IPS-18c (cell line): ENCODE data around the gene DDX17.
"Not testable (repeated sequence)": the region's sequence is repeated elsewhere in the genome, so short reads cannot be mapped to it uniquely, and the experiment has no call there.

ENCODE experiments used
- H3K4me3 ChIP-seq: 2 replicates; pipeline ENCODE4 v1.7.0; 2013; ENCODE audit warnings: low read depth, mild to moderate bottlenecking, low read length, moderate library complexity; ENCODE audit not compliant: insufficient read depth
- H3K9me3 ChIP-seq: one replicate; pipeline ENCODE4 v1.6.1; 2013; ENCODE audit warnings: mild to moderate bottlenecking, low read length, moderate library complexity; ENCODE audit not compliant: control insufficient read depth, insufficient read depth

DDX17 gene

GRCh38 chr22:38477585-38477984 lies 28.5 kb downstream of the DDX17 start:
- Histone ChIP-seq H3K9me3 (peaks cover 2% of the 10 kb centered on the region), H3K4me3 (no peak overlapping the region)

DNA sequence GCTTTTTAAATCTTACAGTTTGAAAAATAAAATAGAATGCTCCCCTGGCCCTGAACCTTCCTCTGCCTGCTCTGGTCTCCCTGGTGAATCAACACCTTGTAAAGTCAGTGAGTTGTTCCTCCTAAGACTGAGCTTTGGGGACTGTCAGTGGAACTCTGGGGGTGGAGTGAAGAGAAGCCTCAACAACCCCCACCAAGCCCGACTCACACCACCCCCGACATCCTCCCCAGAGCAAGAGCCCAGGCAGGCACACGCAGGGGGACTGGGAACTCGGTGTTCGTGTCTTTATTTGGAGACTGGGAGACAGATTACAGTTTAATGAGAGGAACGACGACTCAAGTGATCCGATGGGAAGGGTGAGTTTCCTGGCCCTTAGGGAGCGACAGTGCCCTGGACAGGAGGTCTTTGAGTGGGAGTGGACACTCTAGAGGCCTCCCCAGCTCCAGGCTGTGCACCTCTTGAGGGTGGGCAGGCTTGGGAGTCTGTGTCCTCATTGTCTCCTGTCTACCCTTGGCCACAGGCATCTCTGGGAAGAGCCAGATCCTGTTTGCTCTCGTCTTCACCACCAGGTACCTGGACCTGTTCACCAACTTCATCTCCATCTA lies 32.0 kb downstream of the DDX17 start:
- H3K9me3 ChIP-seq, result no peaks in the 10 kb centered on the region
- H3K4me3 ChIP-seq, result no peak overlapping the region

GRCh38 chr22:38471237-38471636 lies 34.9 kb downstream of the DDX17 start:
- H3K4me3 ChIP-seq, result no peak overlapping the region
- H3K9me3 ChIP-seq, result no peaks in the 10 kb centered on the region

GRCh38 chr22:38470179-38470578 lies 35.9 kb downstream of the DDX17 start:
- H3K9me3 ChIP-seq, H3K4me3 ChIP-seq: not testable (repeated sequence)

DNA sequence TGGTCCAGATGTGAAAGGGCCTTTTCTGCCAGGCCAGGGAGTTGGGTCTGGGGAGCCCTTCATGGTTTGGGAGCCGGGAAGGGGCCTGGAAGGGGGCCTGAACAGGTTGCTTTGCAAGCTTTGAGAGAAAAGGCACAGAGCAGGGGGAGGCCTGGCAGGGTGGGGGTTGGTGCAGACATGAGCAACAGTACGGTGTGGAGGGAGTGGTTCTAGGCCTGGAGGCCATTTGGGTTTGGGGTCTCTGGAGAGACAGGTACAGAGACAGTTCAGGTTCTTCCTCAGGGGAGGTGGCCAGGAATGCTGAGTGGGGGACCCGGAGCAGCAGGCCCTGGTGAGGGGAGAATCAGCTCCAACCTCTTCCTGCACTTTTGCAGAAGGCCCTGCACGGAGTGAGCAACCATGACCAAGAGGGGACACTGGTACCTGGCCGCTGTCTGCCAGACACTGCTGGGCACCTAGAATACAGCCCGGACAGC lies 36.8 kb downstream of the DDX17 start:
- H3K4me3 ChIP-seq, result no peak overlapping the region; the same call in 1 of the 2 replicates
- no peaks in the 10 kb centered on the region for H3K9me3 ChIP-seq

DNA sequence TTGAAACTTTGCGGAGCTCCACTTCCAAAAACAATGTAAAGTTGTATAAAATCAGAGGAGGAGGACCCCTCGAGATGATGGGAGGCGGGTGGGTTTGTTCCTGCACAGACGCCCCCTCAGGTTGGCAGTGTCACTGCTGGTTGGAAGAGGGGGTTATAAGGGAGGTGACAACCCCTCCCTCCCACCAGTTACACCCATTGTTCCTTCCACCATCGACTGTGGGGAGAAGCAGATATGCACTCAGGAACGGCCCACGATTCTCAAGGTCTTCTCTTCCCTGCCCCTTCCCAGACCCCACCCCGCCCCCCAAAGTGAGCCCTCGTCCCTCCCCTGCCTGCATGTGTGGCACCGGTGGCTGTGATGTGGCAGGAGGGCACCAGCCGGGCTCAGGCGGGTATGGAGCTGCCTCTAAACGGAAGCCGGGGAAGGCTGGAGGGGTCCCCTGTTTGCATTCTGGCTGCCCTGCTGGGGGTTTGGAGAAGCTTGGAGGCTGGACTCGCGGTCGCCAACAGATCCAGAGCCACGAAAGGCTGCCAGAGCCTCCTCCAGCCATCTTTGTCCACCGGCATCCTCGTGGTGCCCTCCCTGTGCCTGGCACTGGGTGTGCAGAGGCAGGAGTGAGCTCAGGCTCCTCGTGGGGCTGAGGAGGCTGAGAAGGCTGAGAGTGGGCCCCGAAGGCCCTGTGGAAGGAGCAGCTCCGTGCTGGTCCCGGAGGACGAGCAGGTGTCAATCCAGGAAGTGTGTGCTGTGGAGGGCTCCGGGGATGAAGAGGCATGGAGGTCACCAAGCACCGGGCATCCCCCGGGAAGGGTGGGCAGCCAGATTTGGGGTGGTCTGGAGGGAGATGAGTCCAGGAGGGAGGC lies 37.4 kb downstream of the DDX17 start:
- Histone ChIP-seq H3K4me3 (peak overlapping the region; percentile 64), H3K9me3 (no peaks in the 10 kb centered on the region)

- no peaks in the 10 kb centered on the region for H3K9me3 ChIP-seq
- H3K4me3 ChIP-seq, result peak within 1 kb of the TSS; percentile 64
These were observed 38.1 kb downstream of the DDX17 start, which contains the start of gene KDELR3 for GRCh38 chr22:38467904-38468442. Gene KDELR3, plus strand, starts transcription at chr22:38468096. Its CDS starts 138 bp downstream, at chr22:38468234.

- Histone ChIP-seq H3K4me3 (peak overlapping the region; percentile 64), H3K9me3 (no peaks in the 10 kb centered on the region)
These were observed 38.6 kb downstream of the DDX17 start for GRCh38 chr22:38467438-38467903.

DNA sequence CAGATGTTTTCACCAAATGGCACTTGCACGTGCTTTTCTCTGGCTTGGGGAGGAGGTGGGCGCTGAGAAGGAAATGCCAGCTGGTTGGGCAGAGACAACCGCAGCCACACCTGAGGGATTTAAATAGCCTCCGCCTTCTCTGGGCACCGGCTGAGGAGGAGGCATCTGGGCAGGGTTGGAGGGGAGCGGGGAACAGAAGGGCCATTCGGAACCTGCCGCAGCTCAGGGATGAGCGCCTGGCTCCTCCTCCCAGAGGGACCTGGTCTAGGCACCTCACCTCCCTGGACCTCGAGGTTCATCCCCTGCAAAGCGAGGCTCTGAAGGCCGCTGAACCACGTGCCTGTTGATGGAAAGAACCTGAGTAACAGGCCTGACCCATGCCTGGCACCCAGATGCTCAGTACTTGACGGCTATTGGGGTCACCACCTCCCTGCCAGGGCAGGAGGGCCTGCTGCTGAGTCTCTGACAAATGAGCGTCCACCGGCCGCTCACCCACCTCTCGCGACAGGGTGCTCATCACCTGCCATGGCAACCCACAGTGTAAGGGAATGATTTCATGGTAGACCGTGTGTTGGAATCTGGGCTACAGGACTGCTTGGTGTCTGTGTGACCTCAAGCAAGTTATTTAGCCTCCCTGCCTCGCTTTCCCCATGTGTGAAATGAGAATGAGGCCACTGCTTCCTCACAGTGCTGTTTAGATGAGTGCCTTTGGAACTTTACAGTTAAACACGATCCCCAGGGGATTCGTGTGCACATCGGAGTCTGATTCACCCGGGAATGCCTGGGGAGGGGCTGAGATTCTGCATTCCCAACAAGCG lies 40.2 kb downstream of the DDX17 start:
- Histone ChIP-seq H3K9me3 (no peaks in the 10 kb centered on the region), H3K4me3 (no peak overlapping the region)

GRCh38 chr22:38464992-38465672 lies 41.0 kb downstream of the DDX17 start:
- H3K9me3 ChIP-seq, result no peaks in the 10 kb centered on the region

DNA sequence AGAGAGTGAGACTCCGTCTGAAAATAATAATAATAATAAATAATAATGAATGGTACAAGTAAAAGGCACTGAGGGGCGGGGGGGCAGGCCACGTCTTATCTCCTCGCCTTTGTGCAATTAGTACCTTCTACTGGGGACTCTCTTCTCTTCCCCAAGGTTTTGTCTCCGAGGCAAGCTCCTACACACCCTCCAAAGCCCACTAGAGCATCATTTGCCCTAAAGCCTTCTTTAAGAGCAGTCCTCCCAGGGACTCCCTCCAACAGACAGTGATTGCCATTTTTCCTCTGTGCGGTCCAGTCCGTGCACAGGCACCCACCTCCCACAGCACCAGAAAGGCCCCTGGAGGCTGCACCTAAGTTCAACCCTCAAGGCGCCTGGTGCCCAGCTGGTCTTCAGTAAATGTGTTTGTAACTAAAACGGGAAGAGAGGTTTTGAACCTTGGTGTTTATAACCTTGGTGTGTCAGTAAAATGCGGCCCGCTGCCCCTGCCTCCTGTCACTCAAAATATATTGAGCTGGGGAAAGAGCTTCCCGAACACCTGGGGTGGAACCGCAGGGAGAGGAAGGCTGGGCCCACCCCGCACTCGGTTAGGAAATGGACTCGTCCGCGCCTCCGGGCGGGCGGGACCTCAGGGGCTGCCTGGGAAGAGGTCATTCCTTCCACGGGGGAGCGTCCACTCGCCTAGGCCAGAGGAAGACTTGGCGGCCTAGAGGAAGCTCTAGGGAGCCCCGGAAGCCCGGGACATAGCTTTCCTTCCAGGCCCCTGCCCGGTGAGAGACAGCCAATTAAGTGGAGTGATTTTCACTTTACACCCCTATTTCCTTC lies 42.9 kb downstream of the DDX17 start:
- Histone ChIP-seq H3K9me3 (no peaks in the 10 kb centered on the region), H3K4me3 (no peak overlapping the region)

More at GRCh38 chr22:38464992-38465672, 41.0 kb downstream of the DDX17 start:
- H3K4me3 ChIP-seq, result no peak overlapping the region

- H3K9me3 ChIP-seq, result no peaks in the 10 kb centered on the region
- no peak overlapping the region for H3K4me3 ChIP-seq
These were observed 44.6 kb downstream of the DDX17 start for GRCh38 chr22:38461414-38462081.

DNA sequence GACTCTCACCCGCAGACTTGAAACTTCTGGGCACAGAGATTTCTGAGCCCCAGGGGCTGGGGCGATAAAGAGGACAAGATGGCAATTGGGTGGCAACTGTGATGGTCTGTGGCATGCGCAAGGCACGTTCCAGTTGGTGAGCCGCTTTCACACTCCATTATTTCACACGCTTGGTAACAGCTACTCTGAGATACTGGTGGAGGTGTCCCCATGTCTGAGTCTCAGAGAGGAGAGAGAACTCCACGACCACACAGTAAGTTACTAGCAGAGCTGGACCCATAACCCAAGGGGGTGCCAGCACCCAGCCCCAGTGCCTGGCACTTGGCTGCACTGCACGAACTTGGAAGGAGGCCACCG lies 45.1 kb downstream of the DDX17 start:
- Histone ChIP-seq H3K4me3 (no peak overlapping the region), H3K9me3 (no peaks in the 10 kb centered on the region)

DNA sequence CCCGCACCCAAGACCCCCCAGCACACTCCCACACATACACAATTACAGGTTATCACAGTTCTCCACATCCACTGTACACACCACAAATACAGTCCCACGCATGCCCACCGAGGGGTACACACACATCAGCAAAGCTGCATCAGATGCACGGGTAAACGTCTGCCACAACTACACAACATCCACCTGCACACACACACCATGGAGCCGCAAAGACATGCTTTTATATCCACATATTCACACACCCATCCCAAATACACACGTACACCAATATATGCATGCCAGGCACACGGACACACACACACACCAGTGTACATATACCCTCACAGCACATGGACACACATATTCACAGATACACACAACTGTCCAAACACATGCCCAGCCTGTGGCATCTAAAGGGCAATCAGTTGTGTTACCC lies 45.7 kb downstream of the DDX17 start:
- Histone ChIP-seq H3K9me3 (no peaks in the 10 kb centered on the region), H3K4me3 (no peak overlapping the region)

DNA sequence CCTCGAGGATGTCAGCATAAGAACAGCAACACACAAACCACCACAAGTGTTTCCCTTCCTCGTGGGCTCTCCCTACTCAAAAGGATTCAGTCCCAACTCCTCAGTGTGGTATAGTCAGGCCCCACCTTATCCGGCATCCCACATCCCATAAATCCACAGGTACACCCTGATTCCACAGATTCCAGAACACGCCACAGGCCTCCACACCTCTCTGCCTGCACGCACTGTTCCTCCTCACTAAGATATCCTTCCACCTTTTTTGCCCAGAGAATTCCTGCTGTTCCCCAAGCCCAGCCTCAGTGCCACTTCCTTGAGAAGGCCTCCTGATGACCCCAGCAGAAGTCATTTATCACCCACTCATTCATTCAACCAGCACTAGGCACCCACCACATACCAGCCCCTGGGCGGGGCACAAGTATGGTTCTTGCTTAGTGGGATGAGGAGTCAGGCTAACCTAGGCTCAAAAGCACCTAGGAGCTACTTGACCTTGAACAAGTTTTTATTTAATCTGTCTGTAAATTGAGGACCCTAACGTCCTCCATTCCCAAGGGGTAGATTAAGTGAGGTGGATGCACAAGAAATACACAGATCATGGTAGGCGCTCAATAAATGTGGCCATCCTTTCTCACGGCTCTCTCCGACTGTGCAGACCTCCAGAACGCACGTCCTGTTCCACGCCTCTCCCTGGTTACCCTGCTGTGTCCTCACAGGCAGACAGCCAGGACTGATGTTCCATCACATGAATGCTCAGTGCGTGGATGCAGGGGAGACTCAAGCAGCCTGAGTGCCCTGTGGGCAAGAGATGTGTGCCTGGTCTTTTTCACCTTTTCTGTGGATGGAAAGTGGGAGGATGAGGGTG lies 49.0 kb downstream of the DDX17 start:
- H3K9me3 ChIP-seq, result no peaks in the 10 kb centered on the region
- no peak overlapping the region for H3K4me3 ChIP-seq
